CD4-positive, alpha-beta T cell treated with Interleukin-4 for 1 hour (primary cell): Measurements from ENCODE around the gene PRR33.

Experiments used
- DNase-seq, 2 donors: peaks; one replicate each; pipeline ENCODE4 v3.0.0-alpha.2; 2020 to 2022

The PRR33 gene

DNA sequence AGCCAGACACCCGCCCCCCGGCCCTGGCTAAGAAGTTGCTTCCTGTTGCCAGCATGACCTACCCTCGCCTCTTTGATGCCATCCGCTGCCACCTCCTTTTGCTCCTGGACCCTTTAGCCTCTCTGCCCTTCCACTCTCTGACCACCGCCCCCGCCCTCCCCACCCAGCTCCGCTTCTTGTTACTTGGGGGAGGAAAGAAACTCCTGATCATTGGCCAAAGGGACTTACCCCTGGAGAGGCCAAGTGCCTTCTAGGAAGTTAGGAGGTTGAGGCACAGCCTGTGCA is at the start of gene PRR33:
TSS of gene PRR33 (minus strand) at position 65 of the 285 bp plus-strand sequence. CDS start 1,311 bp downstream, outside the sequence.
- no peak for DNase-seq

DNA sequence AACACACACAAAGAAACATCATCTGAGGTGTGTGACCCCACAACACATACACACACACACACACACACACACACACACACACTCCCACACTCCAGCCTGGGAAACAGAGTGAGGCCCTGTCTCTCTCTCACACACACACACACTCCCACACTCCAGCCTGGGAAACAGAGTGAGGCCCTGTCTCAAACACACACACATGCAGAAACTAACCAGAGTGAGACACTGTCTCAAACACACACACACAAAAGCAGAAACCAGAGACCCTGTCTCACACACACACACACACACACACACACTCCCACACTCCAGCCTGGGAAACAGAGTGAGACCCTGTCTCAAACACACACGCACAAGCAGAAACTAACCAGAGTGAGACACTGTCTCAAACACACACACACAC is 48.1 kb upstream of the PRR33 start:
- peak in 1 of 2 donors; percentile 10 for DNase-seq

- DNase-seq: peak in 1 of 2 donors; percentile 11
These were observed 47.4 kb upstream of the PRR33 start for GRCh38 chr11:1939006-1939625.

DNA sequence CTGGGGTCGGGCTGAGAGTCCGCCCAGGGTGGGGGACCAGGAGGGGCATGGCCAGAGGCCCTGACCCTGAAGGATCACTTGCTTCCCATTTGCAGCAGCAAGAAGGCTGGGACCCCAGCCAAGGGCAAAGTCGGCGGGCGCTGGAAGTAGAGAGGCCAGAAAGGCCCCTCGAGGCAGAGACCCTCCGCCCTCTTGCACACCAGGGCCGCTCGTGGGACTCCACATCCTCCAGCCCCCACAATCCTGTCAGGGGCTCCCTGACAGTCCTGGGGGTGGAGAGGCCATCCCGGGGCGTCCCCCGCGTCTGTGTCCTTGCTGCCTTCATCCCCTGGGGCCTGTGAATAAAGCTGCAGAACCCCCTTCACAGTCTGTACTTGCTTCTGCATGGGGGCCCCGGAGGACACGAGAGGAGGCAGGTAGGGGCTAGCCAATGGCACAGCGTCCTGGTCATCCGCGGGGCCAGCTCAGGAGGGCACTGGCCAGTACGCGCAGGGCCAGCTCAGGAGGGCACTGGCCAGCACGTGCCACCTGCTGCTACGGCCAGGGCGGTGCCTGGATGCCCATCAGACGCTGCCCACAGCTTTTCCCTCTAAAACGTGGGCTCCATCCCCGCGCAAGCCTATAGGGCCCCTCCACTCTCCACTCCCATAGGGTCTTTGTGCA is 46.8 kb upstream of the PRR33 start:
- peak in 1 of 2 donors; percentile 10 for DNase-seq

GRCh38 chr11:1937616-1938342 is 46.1 kb upstream of the PRR33 start:
- DNase-seq: no peak

- peak in 1 of 2 donors; percentile 8 for DNase-seq
These were observed 45.3 kb upstream of the PRR33 start for GRCh38 chr11:1936781-1937615.

- DNase-seq: peak in 1 of 2 donors; percentile 8
These were observed 44.5 kb upstream of the PRR33 start for GRCh38 chr11:1936072-1936780.

DNA sequence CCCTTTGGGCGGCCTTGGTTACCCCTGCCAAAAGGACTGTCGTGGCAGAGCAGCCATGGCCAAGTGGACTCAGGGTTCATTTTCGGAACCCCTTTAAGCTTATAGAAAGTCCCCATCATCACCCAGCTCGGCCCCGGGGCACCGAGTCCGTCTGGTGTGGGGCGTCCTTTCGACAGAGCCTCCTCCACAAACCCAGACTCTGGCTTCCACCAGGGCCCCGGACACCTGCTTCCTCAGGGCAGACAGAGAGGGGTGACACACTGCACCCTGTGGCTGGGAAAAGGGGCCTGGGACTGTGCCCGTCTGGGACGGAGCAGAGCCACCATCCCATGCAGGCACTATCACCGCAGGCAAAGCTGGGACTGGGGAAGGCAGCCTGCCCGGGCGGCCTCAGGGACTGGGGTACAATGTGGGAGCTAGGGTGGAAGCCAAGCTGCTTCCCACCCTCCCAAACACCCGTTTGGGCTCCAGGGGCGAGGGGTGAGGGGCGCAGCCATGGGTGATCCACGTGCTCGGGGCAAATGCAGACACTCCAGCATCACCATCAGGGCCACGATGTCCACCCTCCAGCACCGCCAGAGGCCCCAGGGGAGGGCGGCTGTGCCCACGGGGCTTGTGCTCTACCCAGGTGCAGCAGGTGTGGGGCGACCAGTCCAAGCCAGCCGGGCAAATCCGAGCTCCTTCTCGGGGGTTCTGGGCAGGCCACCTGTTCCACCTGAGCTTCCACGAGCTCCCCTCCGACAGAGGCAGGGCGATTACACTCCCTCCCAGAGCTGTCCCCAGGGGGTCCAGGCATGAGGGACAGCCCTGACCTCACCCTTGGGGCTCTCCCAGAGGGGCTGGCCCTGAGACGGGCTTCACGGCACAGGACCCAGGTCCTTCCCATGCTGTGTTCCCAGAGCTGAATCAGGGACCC is 43.7 kb upstream of the PRR33 start:
- DNase-seq: peak in 1 of 2 donors; percentile 10

DNA sequence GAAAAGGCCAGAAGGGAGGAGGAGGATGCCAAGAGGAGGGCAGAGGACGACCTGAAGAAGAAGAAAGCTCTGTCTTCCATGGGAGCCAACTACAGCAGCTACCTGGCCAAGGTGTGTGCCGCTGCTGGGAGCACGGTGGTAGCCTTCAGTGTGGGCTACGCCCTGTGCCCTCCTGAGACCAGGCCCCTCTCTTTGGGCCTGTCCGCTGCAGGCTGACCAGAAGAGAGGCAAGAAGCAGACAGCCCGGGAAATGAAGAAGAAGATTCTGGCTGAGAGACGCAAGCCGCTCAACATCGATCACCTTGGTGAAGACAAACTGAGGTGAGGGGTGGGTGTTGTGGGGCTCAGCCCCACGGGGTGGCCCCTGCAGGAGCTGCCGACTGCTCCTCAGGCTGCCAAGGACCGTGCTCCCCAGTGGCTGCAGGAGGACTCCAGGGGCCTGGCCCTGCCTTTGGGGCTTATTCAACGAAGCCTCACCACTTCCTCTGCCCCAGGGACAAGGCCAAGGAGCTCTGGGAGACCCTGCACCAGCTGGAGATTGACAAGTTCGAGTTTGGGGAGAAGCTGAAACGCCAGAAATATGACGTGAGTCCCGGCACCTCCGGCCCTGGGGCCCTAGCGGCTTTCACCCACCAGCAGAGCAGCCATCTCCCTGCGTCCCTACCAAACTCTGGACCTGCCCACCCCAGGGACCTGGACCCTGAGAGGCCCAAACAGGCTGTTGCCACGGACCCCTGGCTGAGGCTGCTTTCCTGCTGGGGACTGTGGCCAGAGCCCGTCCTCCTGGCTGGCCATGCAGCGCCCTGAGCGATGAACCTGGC is 42.9 kb upstream of the PRR33 start:
- peak in 1 of 2 donors; percentile 6 for DNase-seq

- DNase-seq: no peak
These were observed 42.0 kb upstream of the PRR33 start for GRCh38 chr11:1933416-1934334.

DNA sequence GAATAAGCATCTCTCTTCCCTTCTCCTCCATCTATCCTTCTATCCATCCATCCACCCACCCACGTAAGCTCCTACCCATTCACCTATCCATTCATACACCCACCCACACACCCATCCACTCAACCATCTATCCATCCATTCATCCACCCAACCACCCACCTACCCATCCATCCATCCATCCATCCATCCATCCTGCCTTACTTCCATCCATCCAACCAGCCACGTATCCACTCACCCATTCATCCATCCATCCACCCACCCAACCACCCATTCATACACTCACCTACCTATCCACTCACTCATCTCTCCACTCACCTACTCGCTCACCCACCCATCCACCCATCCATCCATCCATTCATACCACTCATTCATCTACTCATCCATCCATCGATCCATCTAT is 41.0 kb upstream of the PRR33 start:
- no peak for DNase-seq

DNA sequence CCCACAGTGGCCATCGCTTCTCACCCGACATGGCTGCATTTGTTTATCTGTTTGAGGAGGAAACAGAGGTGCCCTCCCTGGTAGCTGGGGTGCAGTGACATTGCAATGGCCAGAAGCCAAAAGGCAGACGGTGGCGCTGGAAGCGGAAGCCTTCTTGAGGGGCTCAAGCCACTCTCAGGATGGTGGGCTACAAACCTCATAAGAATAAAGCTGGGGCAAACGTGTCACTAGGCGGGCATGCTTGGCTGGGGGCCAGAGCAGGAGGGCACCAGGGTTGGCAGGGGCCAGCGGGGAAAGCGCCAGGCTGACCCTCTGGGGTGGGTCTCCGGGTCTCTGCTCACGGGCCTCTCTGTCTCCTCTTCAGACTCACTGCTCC is 40.4 kb upstream of the PRR33 start:
- peak in 1 of 2 donors; percentile 8 for DNase-seq

DNA sequence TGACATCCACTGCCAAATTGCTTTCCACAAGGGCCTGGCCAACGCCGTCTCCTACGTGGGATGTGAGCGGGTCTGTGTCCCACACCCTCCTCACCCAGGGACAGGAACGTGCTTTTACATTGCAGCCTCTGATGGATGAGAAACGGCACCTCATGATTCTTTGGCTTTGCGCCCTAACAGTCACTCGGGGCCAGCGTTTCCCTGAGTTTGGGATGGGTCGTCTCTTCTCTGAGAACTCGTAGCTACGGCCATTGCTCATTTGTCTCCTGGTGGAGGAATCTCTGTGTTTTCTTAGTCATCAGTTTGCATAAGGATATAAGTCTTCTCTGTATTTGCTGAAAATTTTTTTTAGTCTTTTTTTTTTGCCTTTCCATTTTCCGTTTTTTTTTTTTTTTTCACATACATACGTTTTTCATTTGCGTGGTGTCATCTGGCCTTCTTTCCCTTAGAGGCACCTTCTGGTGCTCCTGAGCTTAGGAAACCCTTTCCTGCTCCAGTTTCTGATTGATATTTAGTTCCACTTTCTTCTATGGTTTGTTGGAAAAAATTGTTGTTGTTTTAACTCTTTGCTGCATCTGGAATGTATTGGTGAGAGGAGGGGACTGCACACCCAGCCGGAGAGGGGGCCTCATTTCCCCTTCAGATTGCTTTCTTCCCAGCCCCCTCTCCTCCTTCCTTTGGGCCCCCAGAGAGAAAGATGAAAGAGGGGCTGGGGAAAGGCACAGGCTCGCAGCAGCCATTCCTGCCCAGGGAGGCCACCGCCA is 39.8 kb upstream of the PRR33 start:
- DNase-seq: no peak

GRCh38 chr11:1930462-1930830 is 38.8 kb upstream of the PRR33 start:
- no peak for DNase-seq

DNA sequence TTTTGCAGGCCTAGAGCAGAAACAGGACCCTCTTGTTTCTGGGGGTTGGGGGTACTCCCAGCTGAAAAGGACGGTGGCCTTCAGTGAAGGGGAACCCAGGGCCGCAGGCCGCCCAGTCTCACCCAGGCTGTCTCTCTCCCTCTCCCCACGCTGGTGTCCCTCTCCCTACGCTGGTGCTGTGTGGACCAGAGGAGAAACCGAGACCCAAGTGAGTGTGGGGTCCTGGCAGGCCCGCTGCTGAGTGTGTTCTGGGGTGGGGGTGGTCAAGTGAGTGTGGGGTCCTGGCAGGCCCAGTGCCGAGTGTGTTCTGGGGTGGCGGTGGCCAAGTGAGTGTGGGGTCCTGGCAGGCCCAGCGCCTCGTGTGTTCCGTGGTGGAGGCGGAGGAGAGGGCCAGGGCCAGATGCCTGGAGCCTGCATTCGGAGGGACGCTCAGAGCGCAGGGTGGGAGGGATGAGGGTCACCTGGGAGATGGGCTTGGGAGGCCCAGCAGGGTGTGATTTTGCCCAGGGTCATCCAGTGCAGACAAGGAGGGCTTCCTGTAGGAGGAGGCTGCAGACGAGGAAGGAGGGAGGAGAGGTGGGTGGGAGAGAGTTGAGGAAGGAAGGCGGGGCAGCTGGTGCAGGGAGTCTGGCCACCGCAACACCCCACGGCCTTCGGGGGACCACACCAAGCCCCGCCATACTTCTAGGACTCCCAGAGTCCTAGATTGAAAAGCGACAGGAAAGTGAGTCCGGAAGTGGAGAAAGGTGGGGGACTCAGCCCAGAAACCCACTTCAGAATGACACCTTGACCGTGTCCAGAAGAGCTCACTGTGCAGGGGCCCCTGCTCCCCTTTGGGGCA is 38.1 kb upstream of the PRR33 start:
- DNase-seq: peak in 1 of 2 donors; percentile 8

GRCh38 chr11:1928891-1929541 is 37.3 kb upstream of the PRR33 start:
- no peak for DNase-seq

- no peak for DNase-seq
These were observed 36.8 kb upstream of the PRR33 start for GRCh38 chr11:1928470-1928890.
